Fibroblast of the conjunctiva (primary cell): Measurements from ENCODE around the gene BFSP2.

Experiments used
- DNase-seq: peaks from one replicate; pipeline ENCODE4 v3.0.0-alpha.2; 2010; ENCODE audit warnings: low read depth

Gene BFSP2

GRCh38 chr3:133383741-133384140, 16.1 kb upstream of the BFSP2 start:
- no peak for DNase-seq

GRCh38 chr3:133384331-133385027, 15.4 kb upstream of the BFSP2 start:
- DNase-seq = peak; percentile 34

- DNase-seq = no peak
These were observed 13.0 kb upstream of the BFSP2 start for GRCh38 chr3:133386876-133387275.

GRCh38 chr3:133387341-133387740, 12.5 kb upstream of the BFSP2 start:
- no peak for DNase-seq

GRCh38 chr3:133388696-133389395, 11.0 kb upstream of the BFSP2 start:
- DNase-seq = no peak

GRCh38 chr3:133390715-133391114, 9.1 kb upstream of the BFSP2 start:
- DNase-seq = no peak

GRCh38 chr3:133393204-133393603, 6.7 kb upstream of the BFSP2 start:
- no peak for DNase-seq

- no peak for DNase-seq
These were observed 6.0 kb upstream of the BFSP2 start for GRCh38 chr3:133393691-133394474.

GRCh38 chr3:133394561-133395311, 5.1 kb upstream of the BFSP2 start:
- DNase-seq = no peak

GRCh38 chr3:133396906-133397305, 3.0 kb upstream of the BFSP2 start:
- no peak for DNase-seq

- no peak for DNase-seq
These were observed 1.7 kb downstream of the BFSP2 start for GRCh38 chr3:133401374-133402135.

- DNase-seq = no peak
These were observed 5.1 kb downstream of the BFSP2 start for GRCh38 chr3:133404920-133405319.

- no peak for DNase-seq
These were observed 8.5 kb downstream of the BFSP2 start for GRCh38 chr3:133408366-133408765.

- DNase-seq = no peak
These were observed 9.1 kb downstream of the BFSP2 start for GRCh38 chr3:133408961-133409360.

- DNase-seq = no peak
These were observed 10.5 kb downstream of the BFSP2 start for GRCh38 chr3:133410191-133410892.

- DNase-seq = no peak
These were observed 12.6 kb downstream of the BFSP2 start for GRCh38 chr3:133412183-133413132.

GRCh38 chr3:133413161-133414020, 13.5 kb downstream of the BFSP2 start:
- no peak for DNase-seq

GRCh38 chr3:133414021-133414392, 14.2 kb downstream of the BFSP2 start:
- DNase-seq = no peak

- no peak for DNase-seq
These were observed 18.5 kb downstream of the BFSP2 start for GRCh38 chr3:133418361-133418760.
